A673 (cell line): ENCODE measurements around the gene SIGLEC8.

Experiments used
- EZH2 ChIP-seq: fragments of 200-600 bp; sonication (generic); IDR thresholded peaks from 2 replicates; pipeline ENCODE4 v1.6.1; 2017; ENCODE audit warnings: borderline replicate concordance, low read depth, mild to moderate bottlenecking, mixed read lengths, antibody characterized with exemption, low read length; ENCODE audit not compliant: poor library complexity, severe bottlenecking
- TF ChIP-seq, protein P1 (sequence below): fragments of 300-800, 200-600 bp; sonication (generic); conservative IDR thresholded peaks from 2 replicates; pipeline ENCODE4 v1.5.1; 2017; ENCODE audit warnings: low read depth, mild to moderate bottlenecking, antibody characterized with exemption, low read length, moderate library complexity, mixed read lengths

- TF ChIP-seq, protein P1, sequence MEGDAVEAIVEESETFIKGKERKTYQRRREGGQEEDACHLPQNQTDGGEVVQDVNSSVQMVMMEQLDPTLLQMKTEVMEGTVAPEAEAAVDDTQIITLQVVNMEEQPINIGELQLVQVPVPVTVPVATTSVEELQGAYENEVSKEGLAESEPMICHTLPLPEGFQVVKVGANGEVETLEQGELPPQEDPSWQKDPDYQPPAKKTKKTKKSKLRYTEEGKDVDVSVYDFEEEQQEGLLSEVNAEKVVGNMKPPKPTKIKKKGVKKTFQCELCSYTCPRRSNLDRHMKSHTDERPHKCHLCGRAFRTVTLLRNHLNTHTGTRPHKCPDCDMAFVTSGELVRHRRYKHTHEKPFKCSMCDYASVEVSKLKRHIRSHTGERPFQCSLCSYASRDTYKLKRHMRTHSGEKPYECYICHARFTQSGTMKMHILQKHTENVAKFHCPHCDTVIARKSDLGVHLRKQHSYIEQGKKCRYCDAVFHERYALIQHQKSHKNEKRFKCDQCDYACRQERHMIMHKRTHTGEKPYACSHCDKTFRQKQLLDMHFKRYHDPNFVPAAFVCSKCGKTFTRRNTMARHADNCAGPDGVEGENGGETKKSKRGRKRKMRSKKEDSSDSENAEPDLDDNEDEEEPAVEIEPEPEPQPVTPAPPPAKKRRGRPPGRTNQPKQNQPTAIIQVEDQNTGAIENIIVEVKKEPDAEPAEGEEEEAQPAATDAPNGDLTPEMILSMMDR, result no peak
- TF ChIP-seq EZH2, result no peak
Observed at GRCh38 chr19:51480590-51480989, 22.3 kb upstream of the SIGLEC8 start.
